Measurements from ENCODE around the gene AICDA.

- no peak for TF ChIP-seq GATA2 (IDR thresholded peaks at IDR 0.05; ENCODE audit: low read depth, low read length)
- TF ChIP-seq GATA3 (IDR thresholded peaks at IDR 0.05; ENCODE audit: low read depth, low read length), result no peak
Measured at GRCh38 chr12:8636581-8636980, 23.9 kb upstream of the AICDA start.
